Memory B cell (primary cell): ENCODE results near the gene MARCHF2.
"Not testable (repeated sequence)": the region's sequence is repeated elsewhere in the genome, so short reads cannot be mapped to it uniquely, and the experiment has no call there.

Experiments
- ATAC-seq: fragments of 150-1000 bp; cut with Tn5 transposase; 2 replicates; pipeline ENCODE4 v1.10.0; 2021; ENCODE audit warnings: low read depth, mild to moderate bottlenecking, moderate library complexity
- DNase-seq, 2 donors: peaks; one replicate each; pipeline ENCODE4 v3.0.0; 2022; ENCODE audit warnings: low spot score in 2 of 2
- H3K27ac Mint-ChIP-seq: one replicate; pipeline ENCODE4 v1.8.0; 2022; ENCODE audit warnings: mild to moderate bottlenecking, moderate library complexity, mixed read lengths
- H3K27me3 Mint-ChIP-seq: one replicate; pipeline ENCODE4 v1.8.0; 2022; ENCODE audit warnings: mixed read lengths
- H3K36me3 Mint-ChIP-seq: one replicate; pipeline ENCODE4 v1.8.0; 2022; ENCODE audit warnings: mild to moderate bottlenecking, mixed read lengths
- H3K4me1 Mint-ChIP-seq: one replicate; pipeline ENCODE4 v1.8.0; 2022; ENCODE audit warnings: mixed read lengths
- H3K4me3 Mint-ChIP-seq: one replicate; pipeline ENCODE4 v1.8.0; 2022; ENCODE audit warnings: mild to moderate bottlenecking, moderate library complexity, mixed read lengths
- H3K9me3 Mint-ChIP-seq: one replicate; pipeline ENCODE4 v1.8.0; 2022; ENCODE audit warnings: mixed read lengths

MARCHF2 gene

DNA sequence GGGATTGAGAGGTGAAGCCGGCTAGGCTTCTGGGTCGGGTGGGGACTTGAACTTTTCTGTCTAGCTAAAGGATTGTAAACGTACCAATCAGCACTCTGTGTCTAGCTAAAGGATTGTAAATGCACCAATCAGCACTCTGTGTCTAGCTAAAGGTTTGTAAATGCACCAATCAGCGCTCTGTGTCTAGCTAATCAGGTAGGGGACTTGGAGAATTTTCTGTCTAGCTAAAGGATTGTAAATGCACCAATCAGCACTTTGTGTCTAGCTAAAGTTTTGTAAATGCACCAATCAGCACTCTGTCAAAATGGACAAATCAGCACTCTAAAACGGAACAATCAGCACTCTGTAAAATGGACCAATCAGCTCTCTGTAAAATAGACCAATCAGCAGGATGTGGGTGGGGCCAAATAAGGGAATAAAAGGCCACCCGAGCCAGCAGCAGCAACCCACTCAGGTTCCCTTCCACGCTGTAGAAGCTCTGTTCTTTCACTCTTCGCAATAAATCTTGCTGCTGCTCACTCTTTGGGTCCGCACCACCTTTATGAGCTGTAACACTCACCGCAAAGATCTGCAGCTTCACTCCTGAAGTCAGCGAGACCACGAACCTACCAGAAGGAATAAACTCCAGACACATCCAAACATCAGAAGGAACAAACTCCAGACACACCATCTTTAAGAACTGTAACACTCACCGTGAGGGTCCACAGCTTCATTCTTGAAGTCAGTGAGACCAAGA is 33.8 kb upstream of the MARCHF2 start:
- H3K4me3 Mint-ChIP-seq, DNase-seq, H3K27ac Mint-ChIP-seq, ATAC-seq, H3K9me3 Mint-ChIP-seq, H3K4me1 Mint-ChIP-seq, H3K27me3 Mint-ChIP-seq: not testable (repeated sequence)
- H3K36me3 Mint-ChIP-seq = peaks cover 18% of the 10 kb centered on the region

DNA sequence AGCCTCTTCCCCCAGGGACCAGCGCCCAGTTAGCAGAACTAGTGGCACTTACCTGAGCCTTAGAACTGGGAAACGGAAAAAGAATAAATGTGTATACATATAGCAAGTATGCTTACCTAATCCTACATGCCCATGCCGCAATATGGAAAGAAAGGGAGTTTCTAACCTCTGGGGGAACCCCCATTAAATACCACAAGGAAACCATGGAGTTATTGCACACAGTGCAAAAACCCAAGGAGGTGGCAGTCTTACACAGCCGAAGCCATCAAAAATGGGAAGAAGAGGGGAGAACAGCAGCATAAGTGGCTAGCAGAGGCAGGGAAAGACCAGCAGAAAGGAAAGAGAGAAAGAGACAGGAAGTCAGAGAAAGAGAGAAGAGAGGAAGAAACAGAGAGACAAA is 28.5 kb upstream of the MARCHF2 start:
- not testable (repeated sequence) for ATAC-seq, H3K4me3 Mint-ChIP-seq, H3K9me3 Mint-ChIP-seq, H3K27ac Mint-ChIP-seq, H3K4me1 Mint-ChIP-seq, H3K36me3 Mint-ChIP-seq, H3K27me3 Mint-ChIP-seq, DNase-seq

DNA sequence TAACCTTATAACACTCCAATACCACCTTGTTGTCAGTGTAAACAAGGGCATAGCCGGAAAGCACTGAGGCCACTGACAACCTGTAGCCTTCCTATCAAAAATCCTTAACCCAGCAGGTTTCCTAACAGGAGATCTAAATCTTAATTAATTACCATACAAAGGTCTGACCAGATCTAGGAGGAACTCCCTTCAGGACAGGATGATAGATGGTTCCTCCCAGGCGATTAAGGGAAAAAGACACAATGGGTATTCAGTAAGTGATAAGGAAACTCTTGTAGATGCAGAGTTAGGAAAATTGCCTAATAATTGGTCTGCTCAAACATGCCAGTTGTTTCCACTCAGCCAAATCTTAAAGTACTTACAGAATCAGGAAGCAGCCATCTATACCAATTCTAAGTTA is 28.0 kb upstream of the MARCHF2 start:
- not testable (repeated sequence) for H3K4me3 Mint-ChIP-seq, DNase-seq, H3K27me3 Mint-ChIP-seq, H3K9me3 Mint-ChIP-seq, H3K4me1 Mint-ChIP-seq, H3K36me3 Mint-ChIP-seq, ATAC-seq, H3K27ac Mint-ChIP-seq

DNA sequence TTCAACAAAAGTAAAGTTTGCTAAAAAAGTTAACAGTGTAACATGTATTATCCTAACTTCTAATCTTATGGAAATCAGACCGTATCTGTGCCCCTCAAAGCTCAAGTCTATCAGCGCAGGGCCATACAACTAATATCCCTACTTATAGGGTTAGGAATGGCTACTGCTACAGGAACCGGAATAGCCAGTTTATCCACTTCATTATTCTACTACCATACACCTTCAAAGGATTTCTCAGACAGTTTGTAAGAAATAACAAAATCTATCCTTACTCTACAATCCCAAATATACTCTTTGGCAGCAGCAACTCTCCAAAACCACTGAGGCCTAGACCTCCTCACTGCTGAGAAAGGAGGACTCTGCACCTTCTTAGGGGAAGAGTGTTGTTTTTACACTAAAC is 27.5 kb upstream of the MARCHF2 start:
- not testable (repeated sequence) for ATAC-seq, H3K27ac Mint-ChIP-seq, H3K4me3 Mint-ChIP-seq

DNA sequence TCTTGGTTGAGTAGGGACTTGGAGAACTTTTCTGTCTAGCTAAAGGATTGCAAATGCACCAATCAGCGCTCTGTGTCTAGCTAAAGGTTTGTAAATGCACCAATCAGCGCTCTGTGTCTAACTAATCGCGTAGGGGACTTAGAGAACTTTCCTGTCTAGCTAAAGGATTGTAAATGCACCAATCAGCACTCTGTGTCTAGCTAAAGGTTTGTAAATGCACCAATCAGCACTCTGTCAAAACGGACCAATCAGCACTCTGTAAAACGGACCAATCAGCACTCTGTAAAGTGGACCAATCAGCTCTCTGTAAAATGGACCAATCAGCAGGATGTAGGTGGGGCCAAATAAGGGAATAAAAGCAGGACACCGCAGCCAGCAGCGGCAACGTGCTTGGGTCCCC is 26.7 kb upstream of the MARCHF2 start:
- not testable (repeated sequence) for ATAC-seq, H3K4me3 Mint-ChIP-seq, H3K27ac Mint-ChIP-seq, DNase-seq, H3K36me3 Mint-ChIP-seq, H3K4me1 Mint-ChIP-seq, H3K9me3 Mint-ChIP-seq, H3K27me3 Mint-ChIP-seq

More for the DNA sequence above, 27.5 kb upstream of the MARCHF2 start:
- H3K9me3 Mint-ChIP-seq, H3K4me1 Mint-ChIP-seq, H3K36me3 Mint-ChIP-seq, DNase-seq, H3K27me3 Mint-ChIP-seq: not testable (repeated sequence)

DNA sequence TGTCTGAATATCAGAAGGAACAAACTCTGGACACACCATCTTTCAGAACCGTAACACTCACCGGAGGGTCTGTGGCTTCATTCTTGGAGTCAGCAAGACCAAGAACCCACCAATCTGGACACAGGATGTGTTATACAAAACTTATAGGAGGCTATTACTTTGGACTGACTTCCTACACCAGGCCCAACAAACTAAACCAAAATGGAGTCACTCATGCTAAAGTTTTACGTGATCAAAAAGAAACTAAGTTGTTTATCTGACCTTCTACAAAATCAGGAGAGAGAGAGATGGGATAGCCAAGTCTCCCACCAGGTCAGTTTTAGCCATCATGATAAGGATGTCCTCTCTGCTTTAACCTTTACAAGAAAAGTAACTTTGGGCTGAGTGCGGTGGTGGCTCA is 26.1 kb upstream of the MARCHF2 start:
- no peak for DNase-seq
- H3K36me3 Mint-ChIP-seq = no peaks in the 10 kb centered on the region
- H3K27me3 Mint-ChIP-seq = no peaks in the 10 kb centered on the region
- no peak overlapping the region for H3K27ac Mint-ChIP-seq
- H3K4me1 Mint-ChIP-seq = peaks cover 8% of the 10 kb centered on the region
- no peaks in the 10 kb centered on the region for H3K9me3 Mint-ChIP-seq
- ATAC-seq = no peak
- no peak overlapping the region for H3K4me3 Mint-ChIP-seq

DNA sequence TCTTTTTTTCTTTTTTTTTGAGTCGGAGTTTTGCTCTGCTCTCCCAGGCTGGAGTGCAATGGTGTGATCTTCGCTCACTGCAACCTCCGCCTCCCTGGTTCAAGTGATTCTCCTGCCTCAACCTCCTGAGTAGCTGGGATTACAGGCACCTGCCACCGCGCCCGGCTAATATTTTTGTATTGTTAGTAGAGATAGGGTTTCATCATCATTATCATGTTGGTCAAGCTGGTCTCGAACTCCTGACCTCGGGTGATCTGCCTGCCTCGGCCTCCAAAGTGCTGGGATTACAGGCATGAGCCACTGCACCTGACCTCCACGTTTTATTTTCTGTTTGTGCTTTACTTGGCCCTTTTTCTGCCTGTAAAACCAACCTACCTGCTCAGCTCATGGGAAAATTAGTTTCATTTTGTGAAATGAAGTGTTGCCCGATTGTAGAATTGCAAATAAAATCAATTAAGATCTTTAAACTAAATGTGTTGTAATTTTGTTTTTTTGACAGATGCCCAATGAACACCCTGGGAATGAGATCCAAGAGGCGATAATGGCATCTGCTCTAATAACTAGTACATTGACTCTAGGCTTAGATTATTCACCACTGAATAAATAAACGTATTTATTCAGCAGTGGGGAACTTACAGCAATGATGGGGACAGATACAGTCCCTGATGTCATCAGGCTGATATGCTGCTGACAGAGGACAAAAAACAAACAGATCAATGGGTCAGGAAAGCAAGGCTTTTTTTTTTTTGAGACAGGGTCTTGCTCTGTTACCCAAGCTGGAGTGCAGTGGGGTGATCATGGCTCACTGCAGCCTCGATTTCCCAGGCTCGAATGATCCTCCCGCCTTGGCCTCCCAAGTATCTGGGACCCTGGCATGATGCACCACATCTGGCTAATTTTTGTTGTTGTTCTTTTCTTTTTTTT is 25.2 kb upstream of the MARCHF2 start:
- no peak overlapping the region for H3K4me3 Mint-ChIP-seq
- H3K27ac Mint-ChIP-seq = peak overlapping the region; percentile 20
- ATAC-seq = no peak

DNA sequence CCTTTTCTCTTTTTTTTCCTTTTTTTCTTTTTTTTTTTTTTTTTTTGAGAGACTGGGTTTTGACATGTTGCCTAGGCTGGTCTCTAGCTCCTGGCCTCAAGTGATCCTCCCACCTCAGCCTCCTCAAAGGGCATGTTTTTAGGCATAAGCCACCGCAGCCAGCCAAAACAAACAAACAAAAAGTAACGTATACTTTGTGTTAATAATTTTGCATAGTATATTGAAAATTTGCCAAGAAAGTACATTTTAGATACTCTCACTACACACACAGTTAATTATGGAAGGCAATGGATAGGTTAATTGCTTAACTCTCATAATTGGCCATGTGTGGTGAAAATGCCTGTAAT is 24.5 kb upstream of the MARCHF2 start:
- no peak overlapping the region for H3K27ac Mint-ChIP-seq
- no peaks in the 10 kb centered on the region for H3K27me3 Mint-ChIP-seq
- H3K4me3 Mint-ChIP-seq = no peak overlapping the region

More for the DNA sequence above, 25.2 kb upstream of the MARCHF2 start:
- no peaks in the 10 kb centered on the region for H3K9me3 Mint-ChIP-seq
- DNase-seq = no peak
- H3K36me3 Mint-ChIP-seq = no peaks in the 10 kb centered on the region
- no peaks in the 10 kb centered on the region for H3K27me3 Mint-ChIP-seq
- H3K4me1 Mint-ChIP-seq = peaks cover 8% of the 10 kb centered on the region

DNA sequence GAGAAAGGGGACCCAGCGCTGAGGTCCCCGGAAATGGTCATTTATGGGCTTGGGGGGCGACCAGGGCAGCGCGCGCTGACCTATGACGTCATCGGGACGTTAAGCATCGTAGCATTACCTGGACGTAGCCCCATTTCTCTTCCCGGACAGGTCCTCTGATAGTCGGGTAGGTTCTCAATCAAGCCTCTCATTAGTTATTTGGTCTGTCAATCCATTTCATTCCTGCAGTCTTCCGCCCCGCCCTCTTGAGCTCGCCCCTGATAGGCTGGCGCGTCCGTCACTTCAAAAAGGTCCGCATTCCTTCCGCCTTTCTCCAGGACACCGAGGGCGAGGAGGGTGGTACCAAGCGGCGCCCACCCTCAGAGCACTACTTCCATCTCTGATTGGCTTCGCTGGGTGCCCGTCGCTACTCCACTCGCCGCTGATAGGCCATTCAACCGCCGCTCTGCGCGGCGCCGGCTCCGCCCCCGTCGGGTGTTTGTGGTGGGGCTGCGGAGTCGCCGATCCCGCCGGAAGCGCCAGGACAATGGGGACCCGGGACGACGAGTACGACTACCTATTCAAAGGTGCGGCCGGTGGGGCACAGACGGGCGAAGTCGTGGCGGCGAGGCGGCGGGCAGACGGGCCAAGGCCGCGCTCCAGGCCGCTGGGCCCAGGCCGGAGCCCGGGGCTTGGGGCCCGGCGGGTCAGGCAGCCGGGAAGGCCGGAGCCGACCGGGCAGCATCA is 23.1 kb upstream of the MARCHF2 start, which contains the start of gene RAB11B:
Gene RAB11B, plus strand, starts transcription at position 470 of the 726 bp plus-strand sequence. Its CDS starts 57 bp downstream, at position 527.
- H3K4me1 Mint-ChIP-seq = peaks cover 11% of the 10 kb centered on the region
- peak within 1 kb of the TSS; percentile 92 for H3K4me3 Mint-ChIP-seq
- DNase-seq (peak; percentile 88 to 96), ATAC-seq (peak; percentile 85)
- no peaks in the 10 kb centered on the region for H3K9me3 Mint-ChIP-seq
- no peaks in the 10 kb centered on the region for H3K27me3 Mint-ChIP-seq
- H3K27ac Mint-ChIP-seq = peak within 1 kb of the TSS; percentile 88
- no peaks in the 10 kb centered on the region for H3K36me3 Mint-ChIP-seq

More for the DNA sequence above, 24.5 kb upstream of the MARCHF2 start:
- Mint-ChIP-seq H3K4me1 (peaks cover 8% of the 10 kb centered on the region), H3K36me3 (no peaks in the 10 kb centered on the region), H3K9me3 (no peaks in the 10 kb centered on the region)
- DNase-seq (no peak), ATAC-seq (no peak)

DNA sequence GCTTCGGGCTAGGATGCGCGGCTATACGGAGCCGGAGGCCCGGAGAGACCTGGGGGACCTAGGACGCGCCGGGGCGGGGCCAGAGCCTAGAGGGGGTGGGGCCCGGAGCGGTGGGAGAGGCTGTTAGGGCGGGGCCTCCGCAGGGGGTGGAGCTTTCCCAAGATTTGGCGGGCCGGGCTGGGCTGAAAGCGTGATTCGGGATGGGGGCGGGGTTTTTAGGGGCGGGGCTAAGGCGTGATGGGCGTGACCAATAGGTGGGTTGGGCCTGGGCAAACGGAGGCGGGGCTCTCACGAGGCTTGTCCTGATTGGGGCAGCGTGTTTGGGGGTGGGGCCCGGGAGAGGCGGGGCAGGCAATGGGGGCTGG is 22.5 kb upstream of the MARCHF2 start:
- no peaks in the 10 kb centered on the region for H3K9me3 Mint-ChIP-seq
- DNase-seq (peak; percentile 84 to 86), ATAC-seq (peak; percentile 58)
- H3K4me1 Mint-ChIP-seq = peaks cover 11% of the 10 kb centered on the region
- H3K27me3 Mint-ChIP-seq = no peaks in the 10 kb centered on the region
- peak overlapping the region; percentile 88 for H3K27ac Mint-ChIP-seq
- no peaks in the 10 kb centered on the region for H3K36me3 Mint-ChIP-seq
- peak overlapping the region; percentile 83 for H3K4me3 Mint-ChIP-seq

DNA sequence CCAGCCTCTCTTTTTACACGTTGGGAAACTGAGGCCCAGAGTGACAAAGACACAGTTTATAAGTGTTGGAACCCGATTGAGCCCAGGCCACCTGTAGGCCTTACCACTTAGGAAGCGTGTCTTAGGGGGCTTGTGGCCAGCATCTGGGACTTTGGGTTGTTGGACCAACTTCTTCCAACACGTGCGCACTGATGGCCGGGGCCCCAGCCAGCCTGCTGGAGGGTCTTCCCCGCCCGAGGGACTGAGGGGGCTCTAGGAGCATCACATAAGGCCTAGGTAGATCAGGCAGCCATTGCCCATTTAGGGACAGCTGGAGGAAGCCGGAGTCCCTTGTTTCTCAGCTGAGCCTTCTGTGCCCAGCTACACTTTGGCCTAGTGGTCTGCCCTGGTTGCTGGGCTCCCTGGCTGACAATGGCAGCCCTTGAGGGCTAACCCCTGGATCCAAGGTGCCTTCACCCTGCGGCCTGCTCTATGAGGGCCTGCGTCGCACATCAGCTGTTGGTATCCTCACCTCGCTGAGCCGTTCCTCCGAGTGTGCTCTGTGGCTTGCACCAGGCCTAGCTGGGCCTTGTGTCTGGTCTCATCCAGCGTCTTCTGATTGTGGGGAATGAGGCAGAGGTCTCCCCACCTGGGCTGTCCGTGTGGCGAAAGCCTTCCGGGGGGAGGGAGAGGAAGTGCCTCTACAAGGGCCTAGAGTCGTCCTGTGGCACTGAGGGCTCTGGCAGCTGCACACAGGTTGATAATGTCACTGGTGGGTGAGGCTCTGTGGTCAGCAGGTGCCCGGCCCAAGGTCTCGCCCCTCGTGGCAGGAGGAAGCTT is 21.7 kb upstream of the MARCHF2 start:
- ATAC-seq (no peak), DNase-seq (no peak)
- Mint-ChIP-seq H3K9me3 (no peaks in the 10 kb centered on the region), H3K4me1 (peaks cover 15% of the 10 kb centered on the region), H3K27ac (no peak overlapping the region), H3K4me3 (peak overlapping the region; percentile 83), H3K36me3 (peaks cover 2% of the 10 kb centered on the region), H3K27me3 (no peaks in the 10 kb centered on the region)

DNA sequence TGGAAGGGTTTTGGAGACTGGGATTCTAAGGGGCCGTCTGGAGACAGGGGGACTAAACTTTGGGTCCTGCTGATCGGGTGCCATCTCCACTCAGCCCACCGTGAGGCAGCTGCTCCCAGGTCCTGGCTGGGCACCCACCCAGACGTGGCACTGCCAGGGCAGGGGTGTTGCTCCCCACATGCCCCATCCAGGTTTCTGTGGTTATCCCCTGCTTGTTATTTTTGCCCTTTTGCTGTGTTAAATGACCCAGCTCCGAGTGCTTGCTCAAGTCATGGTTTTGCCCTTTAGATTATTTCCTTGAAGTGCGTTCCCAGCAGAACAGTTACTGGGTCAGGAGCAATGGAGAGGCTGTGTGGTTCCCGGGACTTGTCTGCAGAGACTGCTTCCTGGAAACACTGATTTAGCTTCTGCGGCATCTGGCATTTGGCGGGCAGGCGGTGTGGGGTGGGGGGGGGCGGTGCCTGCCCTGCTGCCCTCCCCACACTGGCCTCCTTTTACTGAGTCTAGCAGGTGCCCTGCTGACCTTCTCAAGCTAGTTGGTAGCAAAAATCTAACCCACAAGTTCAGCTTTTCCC is 21.0 kb upstream of the MARCHF2 start:
- Mint-ChIP-seq H3K9me3 (no peaks in the 10 kb centered on the region), H3K36me3 (peaks cover 3% of the 10 kb centered on the region), H3K27me3 (no peaks in the 10 kb centered on the region), H3K4me1 (peaks cover 21% of the 10 kb centered on the region), H3K27ac (no peak overlapping the region), H3K4me3 (no peak overlapping the region)
- ATAC-seq = no peak
- DNase-seq = no peak

DNA sequence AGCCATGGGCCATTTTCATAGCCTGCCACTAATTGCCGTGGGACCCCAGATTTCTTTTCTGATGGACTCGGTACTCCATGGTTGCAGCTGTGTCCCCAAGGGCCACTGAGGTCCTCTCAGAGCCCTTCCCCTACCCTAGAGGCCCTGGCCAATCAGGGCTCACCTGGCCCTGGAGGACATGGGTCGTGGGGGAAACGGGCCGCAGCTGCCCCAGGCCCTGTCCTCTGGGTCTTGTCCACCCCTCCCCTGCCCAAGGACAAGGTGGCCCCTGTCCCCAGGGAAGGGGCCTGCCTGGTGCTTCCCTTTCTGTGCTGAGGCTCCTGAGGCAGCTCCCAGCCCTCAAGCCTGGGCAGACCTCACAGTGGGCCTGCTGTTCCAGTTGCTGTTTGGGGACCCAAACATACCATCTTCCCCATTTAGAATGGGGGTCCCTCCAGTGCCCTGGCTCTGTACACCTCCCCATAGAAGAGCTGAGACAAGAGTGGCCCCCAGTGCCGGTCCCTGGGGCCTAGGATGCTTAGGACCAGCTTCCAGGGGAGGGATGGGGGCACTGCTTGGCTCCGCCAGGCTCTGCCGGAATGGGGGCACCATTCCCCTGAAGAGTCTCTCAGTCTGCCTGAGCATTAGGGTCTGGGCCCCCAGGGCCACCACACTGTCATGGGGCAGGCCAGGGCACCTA is 19.8 kb upstream of the MARCHF2 start:
- ATAC-seq (no peak), DNase-seq (no peak)
- no peaks in the 10 kb centered on the region for H3K27me3 Mint-ChIP-seq
- H3K4me3 Mint-ChIP-seq = no peak overlapping the region
- H3K27ac Mint-ChIP-seq = peak overlapping the region; percentile 71
- H3K9me3 Mint-ChIP-seq = no peaks in the 10 kb centered on the region
- peaks cover 27% of the 10 kb centered on the region for H3K4me1 Mint-ChIP-seq
- peaks cover 6% of the 10 kb centered on the region for H3K36me3 Mint-ChIP-seq
